ENCODE data around the gene PDLIM5.

DNA sequence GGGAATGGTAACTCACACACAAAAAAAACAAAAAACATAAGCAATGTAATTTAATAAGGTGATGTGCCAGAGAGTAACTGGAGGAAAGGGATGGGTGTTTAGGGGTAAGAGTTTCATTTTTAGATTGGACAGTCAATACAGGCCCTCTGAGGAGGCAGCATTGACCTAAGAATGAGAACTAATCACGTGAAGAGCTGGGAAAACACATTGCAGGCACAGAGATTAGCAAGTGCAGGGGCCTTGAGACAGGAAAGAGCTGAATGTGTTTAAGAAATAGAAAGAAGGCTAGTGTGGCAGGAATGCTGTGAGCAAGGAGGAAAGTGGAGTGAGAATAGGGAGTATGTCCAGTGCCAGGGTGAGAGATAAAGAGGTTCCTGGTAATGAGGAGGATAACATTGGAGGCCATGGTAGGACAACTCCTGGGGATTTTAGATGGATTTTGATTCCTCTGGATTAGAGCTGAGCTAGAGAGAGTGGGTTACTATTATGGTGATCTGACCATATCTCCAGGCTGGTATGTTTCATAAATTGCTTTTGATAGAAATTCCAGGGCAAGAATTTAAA lies 17.6 kb downstream of the PDLIM5 start:
- TF ChIP-seq RAD21 (IDR thresholded peaks at IDR 0.05; ENCODE audit: low read depth) = no peak
- TF ChIP-seq, protein P1, sequence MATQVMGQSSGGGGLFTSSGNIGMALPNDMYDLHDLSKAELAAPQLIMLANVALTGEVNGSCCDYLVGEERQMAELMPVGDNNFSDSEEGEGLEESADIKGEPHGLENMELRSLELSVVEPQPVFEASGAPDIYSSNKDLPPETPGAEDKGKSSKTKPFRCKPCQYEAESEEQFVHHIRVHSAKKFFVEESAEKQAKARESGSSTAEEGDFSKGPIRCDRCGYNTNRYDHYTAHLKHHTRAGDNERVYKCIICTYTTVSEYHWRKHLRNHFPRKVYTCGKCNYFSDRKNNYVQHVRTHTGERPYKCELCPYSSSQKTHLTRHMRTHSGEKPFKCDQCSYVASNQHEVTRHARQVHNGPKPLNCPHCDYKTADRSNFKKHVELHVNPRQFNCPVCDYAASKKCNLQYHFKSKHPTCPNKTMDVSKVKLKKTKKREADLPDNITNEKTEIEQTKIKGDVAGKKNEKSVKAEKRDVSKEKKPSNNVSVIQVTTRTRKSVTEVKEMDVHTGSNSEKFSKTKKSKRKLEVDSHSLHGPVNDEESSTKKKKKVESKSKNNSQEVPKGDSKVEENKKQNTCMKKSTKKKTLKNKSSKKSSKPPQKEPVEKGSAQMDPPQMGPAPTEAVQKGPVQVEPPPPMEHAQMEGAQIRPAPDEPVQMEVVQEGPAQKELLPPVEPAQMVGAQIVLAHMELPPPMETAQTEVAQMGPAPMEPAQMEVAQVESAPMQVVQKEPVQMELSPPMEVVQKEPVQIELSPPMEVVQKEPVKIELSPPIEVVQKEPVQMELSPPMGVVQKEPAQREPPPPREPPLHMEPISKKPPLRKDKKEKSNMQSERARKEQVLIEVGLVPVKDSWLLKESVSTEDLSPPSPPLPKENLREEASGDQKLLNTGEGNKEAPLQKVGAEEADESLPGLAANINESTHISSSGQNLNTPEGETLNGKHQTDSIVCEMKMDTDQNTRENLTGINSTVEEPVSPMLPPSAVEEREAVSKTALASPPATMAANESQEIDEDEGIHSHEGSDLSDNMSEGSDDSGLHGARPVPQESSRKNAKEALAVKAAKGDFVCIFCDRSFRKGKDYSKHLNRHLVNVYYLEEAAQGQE (IDR thresholded peaks at IDR 0.05; ENCODE audit: low read depth) = no peak
- TF ChIP-seq, protein P2, sequence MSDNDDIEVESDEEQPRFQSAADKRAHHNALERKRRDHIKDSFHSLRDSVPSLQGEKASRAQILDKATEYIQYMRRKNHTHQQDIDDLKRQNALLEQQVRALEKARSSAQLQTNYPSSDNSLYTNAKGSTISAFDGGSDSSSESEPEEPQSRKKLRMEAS (IDR thresholded peaks at IDR 0.05) = no peak
- TF ChIP-seq ZBTB7A (IDR thresholded peaks at IDR 0.05; ENCODE audit: low read depth) = no peak
- TF ChIP-seq YY1 (IDR thresholded peaks at IDR 0.05; ENCODE audit: low read depth) = no peak
- TF ChIP-seq EGR1 (IDR thresholded peaks at IDR 0.05) = no peak
- no peak for TF ChIP-seq TAF1 (IDR thresholded peaks at IDR 0.05; ENCODE audit: low read depth)
- TF ChIP-seq CEBPB (IDR thresholded peaks at IDR 0.05) = no peak
- no peak for TF ChIP-seq TEAD4 (IDR thresholded peaks at IDR 0.05)
- no peak for TF ChIP-seq EP300 (IDR thresholded peaks at IDR 0.05; ENCODE audit: borderline replicate concordance)
